NB4 (cell line): ENCODE data around the gene LCE2D.

ENCODE experiments used
- DNase-seq: peaks from one replicate; pipeline ENCODE4 v3.0.0; 2010; ENCODE audit warnings: low read depth
- H3K4me3 ChIP-seq: one replicate; pipeline ENCODE4 v1.5.1; 2011; ENCODE audit warnings: mild to moderate bottlenecking, low read depth, low read length, moderate library complexity
- MYC ChIP-seq: IDR thresholded peaks from 2 replicates; pipeline ENCODE4 v1.6.1; 2011; ENCODE audit warnings: low read depth, low read length
- POLR2A ChIP-seq: IDR thresholded peaks from 2 replicates; pipeline ENCODE4 v1.6.1; 2011; ENCODE audit warnings: mild to moderate bottlenecking; ENCODE audit not compliant: insufficient read length; ENCODE audit errors: extremely low read depth
- TF ChIP-seq, protein P1 (sequence below): IDR thresholded peaks from one replicate; pipeline ENCODE4 v1.5.1; 2012; ENCODE audit warnings: low read depth, low read length
- TF ChIP-seq, protein P2 (sequence below): IDR thresholded peaks from 2 replicates; pipeline ENCODE4 v1.6.1; 2011; ENCODE audit warnings: low read depth, low read length

LCE2D gene

DNA sequence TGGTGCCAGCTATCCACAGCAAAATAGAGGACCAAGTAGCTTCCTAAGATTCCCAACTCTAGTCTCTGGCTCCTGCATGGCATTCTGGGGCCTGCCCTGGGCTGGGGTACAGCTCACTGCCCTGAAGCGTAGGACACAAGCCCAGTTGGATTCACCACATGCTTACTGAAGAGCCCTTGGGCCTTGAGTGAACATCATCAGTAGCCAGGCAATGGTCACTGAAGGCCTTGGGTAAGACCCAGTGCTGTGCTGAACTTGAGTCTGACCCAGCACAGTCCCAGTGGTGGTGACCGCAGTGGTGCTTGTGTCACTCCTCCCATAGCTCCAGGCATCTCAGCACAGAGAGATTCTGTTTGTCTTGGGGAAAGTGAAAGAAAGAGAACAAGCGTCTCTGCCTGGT, 32.6 kb upstream of the LCE2D start:
- TF ChIP-seq, protein P1, sequence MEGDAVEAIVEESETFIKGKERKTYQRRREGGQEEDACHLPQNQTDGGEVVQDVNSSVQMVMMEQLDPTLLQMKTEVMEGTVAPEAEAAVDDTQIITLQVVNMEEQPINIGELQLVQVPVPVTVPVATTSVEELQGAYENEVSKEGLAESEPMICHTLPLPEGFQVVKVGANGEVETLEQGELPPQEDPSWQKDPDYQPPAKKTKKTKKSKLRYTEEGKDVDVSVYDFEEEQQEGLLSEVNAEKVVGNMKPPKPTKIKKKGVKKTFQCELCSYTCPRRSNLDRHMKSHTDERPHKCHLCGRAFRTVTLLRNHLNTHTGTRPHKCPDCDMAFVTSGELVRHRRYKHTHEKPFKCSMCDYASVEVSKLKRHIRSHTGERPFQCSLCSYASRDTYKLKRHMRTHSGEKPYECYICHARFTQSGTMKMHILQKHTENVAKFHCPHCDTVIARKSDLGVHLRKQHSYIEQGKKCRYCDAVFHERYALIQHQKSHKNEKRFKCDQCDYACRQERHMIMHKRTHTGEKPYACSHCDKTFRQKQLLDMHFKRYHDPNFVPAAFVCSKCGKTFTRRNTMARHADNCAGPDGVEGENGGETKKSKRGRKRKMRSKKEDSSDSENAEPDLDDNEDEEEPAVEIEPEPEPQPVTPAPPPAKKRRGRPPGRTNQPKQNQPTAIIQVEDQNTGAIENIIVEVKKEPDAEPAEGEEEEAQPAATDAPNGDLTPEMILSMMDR = no peak
- TF ChIP-seq, protein P2, sequence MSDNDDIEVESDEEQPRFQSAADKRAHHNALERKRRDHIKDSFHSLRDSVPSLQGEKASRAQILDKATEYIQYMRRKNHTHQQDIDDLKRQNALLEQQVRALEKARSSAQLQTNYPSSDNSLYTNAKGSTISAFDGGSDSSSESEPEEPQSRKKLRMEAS = no peak
- TF ChIP-seq POLR2A = no peak
- TF ChIP-seq MYC = no peak
- no peak overlapping the region for H3K4me3 ChIP-seq
- no peak for DNase-seq

DNA sequence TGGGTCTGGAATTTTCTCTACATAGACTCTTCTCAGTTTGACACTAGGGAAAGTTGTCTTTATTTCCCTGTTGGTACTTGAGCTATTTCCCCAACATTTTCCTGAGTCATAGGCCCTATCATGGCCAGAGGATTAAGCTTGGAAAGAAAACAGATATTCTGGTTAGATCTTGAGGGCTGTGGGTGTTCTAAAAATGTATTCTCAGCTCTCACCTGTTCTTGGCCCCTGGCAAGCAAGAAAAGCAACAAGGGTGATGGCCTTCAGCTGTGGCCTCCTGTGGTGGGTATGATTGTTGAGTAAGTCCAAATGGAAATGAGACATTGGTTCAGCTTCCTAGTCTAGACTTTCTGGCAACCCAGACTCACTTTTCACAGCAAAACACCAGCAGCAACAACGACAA, 22.8 kb upstream of the LCE2D start:
- TF ChIP-seq MYC (no peak), POLR2A (no peak)
- TF ChIP-seq, protein P1 = no peak
- TF ChIP-seq, protein P2 = no peak
- no peak overlapping the region for H3K4me3 ChIP-seq
- DNase-seq = no peak

DNA sequence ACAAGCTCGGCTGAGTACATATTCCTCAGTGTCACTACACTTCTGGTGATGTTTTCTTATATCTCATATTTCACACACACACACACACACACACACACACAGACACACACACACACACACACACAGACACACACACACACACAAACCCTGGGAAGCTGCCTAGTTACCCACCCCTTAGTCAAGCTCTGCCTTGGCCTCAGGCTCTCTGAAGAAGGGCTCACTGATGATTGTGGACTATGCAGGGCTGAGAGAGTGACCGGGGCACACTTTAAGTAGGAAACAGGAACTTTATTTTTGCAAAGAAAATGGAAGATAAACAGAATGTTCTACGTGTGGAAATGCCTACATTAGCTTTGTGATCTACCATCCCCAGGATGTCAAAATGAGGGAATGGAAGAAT, 19.2 kb upstream of the LCE2D start:
- TF ChIP-seq MYC = no peak
- TF ChIP-seq, protein P1 = no peak
- TF ChIP-seq, protein P2 = no peak
- TF ChIP-seq POLR2A = no peak
- H3K4me3 ChIP-seq = no peak overlapping the region
- no peak for DNase-seq

DNA sequence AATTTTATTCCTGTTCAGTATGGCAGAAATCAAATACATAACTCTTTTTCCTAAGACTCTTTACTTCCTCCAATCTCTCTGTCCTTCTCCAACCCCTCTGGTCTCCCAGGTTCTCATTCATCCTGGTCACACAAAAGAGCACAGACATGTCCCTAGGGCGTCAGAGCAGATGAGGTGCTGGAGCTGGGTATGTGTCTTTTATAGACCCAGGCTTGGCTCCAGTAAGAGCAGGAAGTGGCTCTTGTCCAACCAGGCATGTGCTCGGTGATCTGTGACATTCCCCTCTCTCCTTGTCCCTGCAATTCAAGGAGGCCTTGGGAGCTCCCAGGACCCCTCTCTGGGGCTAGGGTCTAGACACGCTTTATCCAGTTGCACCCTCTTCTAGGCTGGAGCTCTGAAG, 18.0 kb upstream of the LCE2D start:
- TF ChIP-seq, protein P1 = no peak
- TF ChIP-seq POLR2A (no peak), MYC (no peak)
- TF ChIP-seq, protein P2 = no peak
- DNase-seq = no peak

DNA sequence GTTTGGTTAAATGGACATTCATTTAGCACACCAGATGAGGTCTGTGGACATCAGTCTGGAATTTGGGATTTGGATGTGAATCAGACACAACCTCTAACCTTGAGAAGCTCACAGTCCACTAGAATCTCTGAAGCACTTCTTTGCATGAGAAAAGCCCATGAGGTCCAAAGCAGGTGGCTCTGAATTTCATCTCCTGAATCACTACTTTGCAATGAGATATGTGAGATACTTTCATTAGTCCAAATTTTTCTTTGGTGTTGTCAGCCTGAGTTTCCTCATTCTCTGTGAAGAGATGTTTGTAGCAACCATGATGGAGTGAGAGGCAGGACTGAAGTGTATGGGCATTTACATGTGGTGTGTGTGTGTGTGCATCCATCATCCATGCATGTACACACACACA, 16.5 kb upstream of the LCE2D start:
- TF ChIP-seq MYC (no peak), POLR2A (no peak)
- TF ChIP-seq, protein P1 = no peak
- TF ChIP-seq, protein P2 = no peak
- H3K4me3 ChIP-seq = no peak overlapping the region
- DNase-seq = no peak

More for the DNA sequence above, 18.0 kb upstream of the LCE2D start:
- no peak overlapping the region for H3K4me3 ChIP-seq

DNA sequence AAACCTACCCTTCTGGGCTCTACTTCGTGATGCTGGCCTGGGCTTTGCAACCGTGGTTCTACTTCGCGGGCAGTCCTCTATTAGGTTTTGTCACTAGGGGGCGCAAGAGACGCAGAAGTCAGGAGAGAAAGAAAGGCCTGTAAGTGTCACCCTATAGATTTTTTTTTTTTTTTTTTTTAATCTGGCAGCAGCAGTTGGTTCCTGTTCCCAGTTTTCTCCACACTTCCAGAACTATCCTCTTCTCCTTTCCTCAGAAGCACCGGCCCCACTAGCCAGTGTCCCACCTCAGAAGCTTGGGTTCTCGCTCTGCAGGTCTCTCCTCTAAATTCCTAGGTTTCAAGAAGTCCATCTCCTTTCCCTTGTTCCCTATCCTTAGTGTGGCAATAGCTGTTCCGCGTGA, 9.1 kb upstream of the LCE2D start:
- peak; percentile 70 for DNase-seq
- no peak overlapping the region for H3K4me3 ChIP-seq
- TF ChIP-seq, protein P2 = no peak
- TF ChIP-seq MYC (no peak), POLR2A (no peak)
- TF ChIP-seq, protein P1 = peak; percentile 67
